ENCODE measurements around the gene VAMP8.
"Not testable (repeated sequence)": the region's sequence is repeated elsewhere in the genome, so short reads cannot be mapped to it uniquely, and the experiment has no call there.

VAMP8 gene

GRCh38 chr2:85600951-85601770 is 23.8 kb downstream of the VAMP8 start:
- DNase-seq (ENCODE audit: low read depth, low spot score), result no peak
- no peaks in the 10 kb centered on the region for H3K27me3 ChIP-seq (ENCODE audit: insufficient read depth, insufficient read length)
- no peaks in the 10 kb centered on the region for H3K4me1 ChIP-seq (ENCODE audit: insufficient read depth, insufficient read length)
- no peaks in the 10 kb centered on the region for H3K9me3 ChIP-seq (ENCODE audit: insufficient read depth, low read length)
- peaks cover 48% of the 10 kb centered on the region for H3K36me3 ChIP-seq (ENCODE audit: insufficient read depth, insufficient read length, low read length)
- peak overlapping the region; percentile 32 for H3K9ac ChIP-seq (ENCODE audit: insufficient read length, low read depth)
- H3K4me3 ChIP-seq (ENCODE audit: insufficient read length, low read depth), result peak overlapping the region; percentile 69
- no peak for TF ChIP-seq YY1 (IDR thresholded peaks at IDR 0.05; ENCODE audit: insufficient read depth, insufficient read length)
- no peak for TF ChIP-seq SUZ12 (IDR thresholded peaks at IDR 0.05; ENCODE audit: extremely low read depth, insufficient read depth, insufficient read length)
- TF ChIP-seq ZNF274 (IDR thresholded peaks at IDR 0.05; ENCODE audit: low read depth, low read length), result no peak

- Histone ChIP-seq H3K4me1 (ENCODE audit: insufficient read depth, insufficient read length) (no peaks in the 10 kb centered on the region), H3K9me3 (ENCODE audit: insufficient read depth, low read length) (no peaks in the 10 kb centered on the region), H3K4me3 (ENCODE audit: insufficient read length, low read depth) (peak overlapping the region; percentile 69), H3K36me3 (ENCODE audit: insufficient read depth, insufficient read length, low read length) (peaks cover 49% of the 10 kb centered on the region), H3K9ac (ENCODE audit: insufficient read length, low read depth) (peak overlapping the region; percentile 92), H3K27me3 (ENCODE audit: insufficient read depth, insufficient read length) (no peaks in the 10 kb centered on the region)
- TF ChIP-seq SUZ12 (IDR thresholded peaks at IDR 0.05; ENCODE audit: extremely low read depth, insufficient read depth, insufficient read length), result no peak
- TF ChIP-seq YY1 (IDR thresholded peaks at IDR 0.05; ENCODE audit: insufficient read depth, insufficient read length), result no peak
- no peak for TF ChIP-seq ZNF274 (IDR thresholded peaks at IDR 0.05; ENCODE audit: low read depth, low read length)
- no peak for DNase-seq (ENCODE audit: low read depth, low spot score)
Observed at GRCh38 chr2:85601771-85602475, 24.5 kb downstream of the VAMP8 start.

DNA sequence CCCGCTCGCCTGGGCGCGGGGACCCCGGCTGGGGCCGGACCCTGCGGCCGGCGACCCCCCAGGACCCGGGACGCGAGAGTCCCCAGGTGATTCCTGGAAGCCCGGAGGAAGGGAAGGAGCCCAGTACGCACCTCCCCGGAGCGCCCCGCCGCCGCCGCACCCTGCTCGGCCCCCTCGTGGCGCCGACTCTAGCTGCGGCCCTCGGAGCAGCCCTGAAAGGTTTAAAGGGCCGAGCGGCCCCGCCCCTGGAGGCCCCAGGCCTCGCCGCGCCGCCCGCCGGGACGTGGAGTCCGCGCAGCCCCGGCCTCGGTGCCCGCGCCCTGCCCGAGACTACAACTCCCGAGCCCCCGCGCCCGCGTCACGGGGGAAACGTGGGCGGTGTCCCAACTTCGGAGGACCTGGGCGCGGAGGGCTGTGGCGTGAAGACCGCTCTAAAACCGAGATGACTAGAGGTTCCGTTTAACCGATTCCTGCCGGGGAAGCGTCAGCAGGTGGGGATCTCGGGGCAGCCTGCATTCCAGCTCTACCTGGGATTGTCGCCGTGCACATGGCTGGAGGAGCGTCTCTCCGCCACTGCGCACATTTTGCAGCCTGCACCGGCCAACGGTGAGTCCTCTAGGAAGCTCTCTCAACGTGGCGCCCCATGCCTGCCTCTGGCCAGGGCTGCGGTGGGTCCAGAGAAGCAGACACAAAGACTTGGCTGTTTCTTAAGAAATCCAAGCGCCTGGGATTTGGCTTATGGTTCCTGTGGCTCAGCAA is 25.3 kb downstream of the VAMP8 start, which contains the start of gene TMEM150A:
TMEM150A (minus strand) TSS at position 223 of the 759 bp plus-strand sequence. CDS start 750 bp downstream, outside the sequence.
- no peaks in the 10 kb centered on the region for H3K27me3 ChIP-seq (ENCODE audit: insufficient read depth, insufficient read length)
- H3K36me3 ChIP-seq (ENCODE audit: insufficient read depth, insufficient read length, low read length), result peaks cover 48% of the 10 kb centered on the region
- H3K9me3 ChIP-seq (ENCODE audit: insufficient read depth, low read length), result no peaks in the 10 kb centered on the region
- H3K4me3 ChIP-seq (ENCODE audit: insufficient read length, low read depth), result peak within 1 kb of the TSS; percentile 87
- TF ChIP-seq YY1 (IDR thresholded peaks at IDR 0.05; ENCODE audit: insufficient read depth, insufficient read length), result no peak
- no peak for TF ChIP-seq SUZ12 (IDR thresholded peaks at IDR 0.05; ENCODE audit: extremely low read depth, insufficient read depth, insufficient read length)
- no peak for TF ChIP-seq ZNF274 (IDR thresholded peaks at IDR 0.05; ENCODE audit: low read depth, low read length)
- peak within 1 kb of the TSS; percentile 92 for H3K9ac ChIP-seq (ENCODE audit: insufficient read length, low read depth)
- peak; percentile 74 for DNase-seq (ENCODE audit: low read depth, low spot score)
- no peaks in the 10 kb centered on the region for H3K4me1 ChIP-seq (ENCODE audit: insufficient read depth, insufficient read length)

GRCh38 chr2:85604133-85604444 is 26.7 kb downstream of the VAMP8 start:
- not testable (repeated sequence) for H3K9me3 ChIP-seq (ENCODE audit: insufficient read depth, low read length); H3K4me1 ChIP-seq (ENCODE audit: insufficient read depth, insufficient read length); H3K9ac ChIP-seq (ENCODE audit: insufficient read length, low read depth); H3K27me3 ChIP-seq (ENCODE audit: insufficient read depth, insufficient read length); H3K4me3 ChIP-seq (ENCODE audit: insufficient read length, low read depth); DNase-seq (ENCODE audit: low read depth, low spot score)
- H3K36me3 ChIP-seq (ENCODE audit: insufficient read depth, insufficient read length, low read length), result peaks cover 52% of the 10 kb centered on the region

GRCh38 chr2:85604568-85605339 is 27.4 kb downstream of the VAMP8 start:
- no peak for DNase-seq (ENCODE audit: low read depth, low spot score)
- no peak overlapping the region for H3K4me3 ChIP-seq (ENCODE audit: insufficient read length, low read depth)
- no peaks in the 10 kb centered on the region for H3K9me3 ChIP-seq (ENCODE audit: insufficient read depth, low read length)
- H3K4me1 ChIP-seq (ENCODE audit: insufficient read depth, insufficient read length), result no peaks in the 10 kb centered on the region
- H3K9ac ChIP-seq (ENCODE audit: insufficient read length, low read depth), result no peak overlapping the region
- peaks cover 49% of the 10 kb centered on the region for H3K36me3 ChIP-seq (ENCODE audit: insufficient read depth, insufficient read length, low read length)
- TF ChIP-seq SUZ12 (IDR thresholded peaks at IDR 0.05; ENCODE audit: extremely low read depth, insufficient read depth, insufficient read length) (no peak), ZNF274 (IDR thresholded peaks at IDR 0.05; ENCODE audit: low read depth, low read length) (no peak), YY1 (IDR thresholded peaks at IDR 0.05; ENCODE audit: insufficient read depth, insufficient read length) (no peak)
- no peaks in the 10 kb centered on the region for H3K27me3 ChIP-seq (ENCODE audit: insufficient read depth, insufficient read length)

- no peak for DNase-seq (ENCODE audit: low read depth, low spot score)
- Histone ChIP-seq H3K4me1 (ENCODE audit: insufficient read depth, insufficient read length) (no peaks in the 10 kb centered on the region), H3K27me3 (ENCODE audit: insufficient read depth, insufficient read length) (no peaks in the 10 kb centered on the region), H3K9me3 (ENCODE audit: insufficient read depth, low read length) (no peaks in the 10 kb centered on the region), H3K36me3 (ENCODE audit: insufficient read depth, insufficient read length, low read length) (peaks cover 48% of the 10 kb centered on the region), H3K9ac (ENCODE audit: insufficient read length, low read depth) (no peak overlapping the region), H3K4me3 (ENCODE audit: insufficient read length, low read depth) (no peak overlapping the region)
- no peak for TF ChIP-seq YY1 (IDR thresholded peaks at IDR 0.05; ENCODE audit: insufficient read depth, insufficient read length)
- TF ChIP-seq SUZ12 (IDR thresholded peaks at IDR 0.05; ENCODE audit: extremely low read depth, insufficient read depth, insufficient read length), result no peak
- no peak for TF ChIP-seq ZNF274 (IDR thresholded peaks at IDR 0.05; ENCODE audit: low read depth, low read length)
Observed at GRCh38 chr2:85605406-85606115, 28.2 kb downstream of the VAMP8 start.
